HEK293 (cell line): ENCODE measurements around the gene RNASET2.

Experiments
- GLIS2 ChIP-seq: fragments of 450-650 bp; formaldehyde crosslinking; IDR thresholded peaks from 2 replicates; pipeline ENCODE4 v1.5.1; 2016; ENCODE audit warnings: missing biosample characterization, missing genetic modification characterization
- HOXD13 ChIP-seq: sonication (generic); formaldehyde crosslinking; IDR thresholded peaks from 2 replicates; pipeline ENCODE4 v1.8.0; 2022; ENCODE audit warnings: missing genetic modification reagents, borderline replicate concordance
- KLF16 ChIP-seq: fragments of 450-650 bp; formaldehyde crosslinking; IDR thresholded peaks from 2 replicates; pipeline ENCODE4 v1.5.1; 2017; ENCODE audit warnings: missing biosample characterization, missing genetic modification characterization
- OVOL3 ChIP-seq: fragments of 450-650 bp; formaldehyde crosslinking; IDR thresholded peaks from 2 replicates; pipeline ENCODE4 v1.5.1; 2016; ENCODE audit warnings: missing biosample characterization, missing genetic modification characterization
- SP2 ChIP-seq: fragments of 450-650 bp; formaldehyde crosslinking; IDR thresholded peaks from 2 replicates; pipeline ENCODE4 v1.5.1; 2016; ENCODE audit warnings: missing biosample characterization, missing genetic modification characterization
- TCF7L2 ChIP-seq: IDR thresholded peaks from 2 replicates; pipeline ENCODE4 v1.6.1; 2011; ENCODE audit warnings: low read depth, mild to moderate bottlenecking, inconsistent platforms, low read length, moderate library complexity, borderline replicate concordance
- YY1 ChIP-seq: fragments of 450-650 bp; formaldehyde crosslinking; IDR thresholded peaks from 2 replicates; pipeline ENCODE4 v1.5.1; 2018; ENCODE audit warnings: missing biosample characterization, missing genetic modification characterization
- ZBTB17 ChIP-seq: fragments of 450-650 bp; formaldehyde crosslinking; IDR thresholded peaks from 2 replicates; pipeline ENCODE4 v1.5.1; 2016; ENCODE audit warnings: missing biosample characterization, missing genetic modification characterization
- ZBTB20 ChIP-seq: fragments of 450-650 bp; formaldehyde crosslinking; IDR thresholded peaks from 2 replicates; pipeline ENCODE4 v1.5.1; 2016; ENCODE audit warnings: missing biosample characterization, missing genetic modification characterization
- ZEB2 ChIP-seq: fragments of 450-650 bp; formaldehyde crosslinking; IDR thresholded peaks from 2 replicates; pipeline ENCODE4 v1.5.1; 2016; ENCODE audit warnings: missing biosample characterization, missing genetic modification characterization
- ZFHX2 ChIP-seq: fragments of 450-650 bp; formaldehyde crosslinking; conservative IDR thresholded peaks from 2 replicates; pipeline ENCODE4 v1.5.1; 2016; ENCODE audit warnings: missing biosample characterization, missing genetic modification characterization
- ZIC2 ChIP-seq: fragments of 450-650 bp; formaldehyde crosslinking; IDR thresholded peaks from 2 replicates; pipeline ENCODE4 v1.5.1; 2016; ENCODE audit warnings: missing biosample characterization, missing genetic modification characterization
- ZNF16 ChIP-seq: fragments of 450-650 bp; formaldehyde crosslinking; IDR thresholded peaks from 2 replicates; pipeline ENCODE4 v1.5.1; 2016; ENCODE audit warnings: low read depth, missing biosample characterization, missing genetic modification characterization
- ZNF2 ChIP-seq: fragments of 450-650 bp; formaldehyde crosslinking; IDR thresholded peaks from 2 replicates; pipeline ENCODE4 v1.5.1; 2016; ENCODE audit warnings: missing biosample characterization, missing genetic modification characterization
- ZNF324 ChIP-seq: fragments of 450-650 bp; formaldehyde crosslinking; IDR thresholded peaks from 2 replicates; pipeline ENCODE4 v1.5.1; 2016; ENCODE audit warnings: missing biosample characterization, missing genetic modification characterization
- ZNF423 ChIP-seq: fragments of 450-650 bp; formaldehyde crosslinking; IDR thresholded peaks from 2 replicates; pipeline ENCODE4 v1.5.1; 2016; ENCODE audit warnings: missing biosample characterization, missing genetic modification characterization
- ZNF501 ChIP-seq: fragments of 450-650 bp; formaldehyde crosslinking; IDR thresholded peaks from 2 replicates; pipeline ENCODE4 v1.5.1; 2016; ENCODE audit warnings: missing biosample characterization, missing genetic modification characterization
- ZNF571 ChIP-seq: fragments of 450-650 bp; formaldehyde crosslinking; IDR thresholded peaks from 2 replicates; pipeline ENCODE4 v1.5.0; 2017; ENCODE audit warnings: missing biosample characterization, missing genetic modification characterization
- ZNF660 ChIP-seq: fragments of 450-650 bp; IDR thresholded peaks from 2 replicates; pipeline ENCODE4 v1.5.1; 2018; ENCODE audit warnings: missing biosample characterization, mild to moderate bottlenecking, missing genetic modification characterization
- ZSCAN23 ChIP-seq: fragments of 450-650 bp; formaldehyde crosslinking; IDR thresholded peaks from 2 replicates; pipeline ENCODE4 v1.5.1; 2016; ENCODE audit warnings: missing biosample characterization, missing genetic modification characterization
- TF ChIP-seq, protein P1 (sequence below): fragments of 450-650 bp; formaldehyde crosslinking; IDR thresholded peaks from 2 replicates; pipeline ENCODE4 v1.5.1; 2016; ENCODE audit warnings: missing biosample characterization, missing genetic modification characterization
- TF ChIP-seq, protein P2 (sequence below): sonication (generic); formaldehyde crosslinking; IDR thresholded peaks from 2 replicates; pipeline ENCODE4 v1.8.1; 2022; ENCODE audit warnings: mild to moderate bottlenecking, moderate library complexity, missing genetic modification reagents
- TF ChIP-seq, protein P3 (sequence below): fragments of 450-650 bp; formaldehyde crosslinking; IDR thresholded peaks from 2 replicates; pipeline ENCODE4 v1.5.1; 2017; ENCODE audit warnings: missing biosample characterization, missing genetic modification characterization
- TF ChIP-seq, protein P4 (sequence below): fragments of 450-650 bp; formaldehyde crosslinking; IDR thresholded peaks from 2 replicates; pipeline ENCODE4 v1.5.1; 2016; ENCODE audit warnings: missing biosample characterization, missing genetic modification characterization
- TF ChIP-seq, protein P5 (sequence below): fragments of 450-650 bp; formaldehyde crosslinking; IDR thresholded peaks from 2 replicates; pipeline ENCODE4 v1.5.1; 2016; ENCODE audit warnings: missing biosample characterization, missing genetic modification characterization
- TF ChIP-seq, protein P6 (sequence below): fragments of 450-650 bp; formaldehyde crosslinking; optimal IDR thresholded peaks from 2 replicates; pipeline ENCODE3; 2016; ENCODE audit warnings: missing biosample characterization, mild to moderate bottlenecking, missing genetic modification characterization
- TF ChIP-seq, protein P7 (sequence below): fragments of 450-650 bp; formaldehyde crosslinking; IDR thresholded peaks from 2 replicates; pipeline ENCODE4; 2016; ENCODE audit warnings: missing biosample characterization, missing genetic modification characterization

RNASET2 gene

DNA sequence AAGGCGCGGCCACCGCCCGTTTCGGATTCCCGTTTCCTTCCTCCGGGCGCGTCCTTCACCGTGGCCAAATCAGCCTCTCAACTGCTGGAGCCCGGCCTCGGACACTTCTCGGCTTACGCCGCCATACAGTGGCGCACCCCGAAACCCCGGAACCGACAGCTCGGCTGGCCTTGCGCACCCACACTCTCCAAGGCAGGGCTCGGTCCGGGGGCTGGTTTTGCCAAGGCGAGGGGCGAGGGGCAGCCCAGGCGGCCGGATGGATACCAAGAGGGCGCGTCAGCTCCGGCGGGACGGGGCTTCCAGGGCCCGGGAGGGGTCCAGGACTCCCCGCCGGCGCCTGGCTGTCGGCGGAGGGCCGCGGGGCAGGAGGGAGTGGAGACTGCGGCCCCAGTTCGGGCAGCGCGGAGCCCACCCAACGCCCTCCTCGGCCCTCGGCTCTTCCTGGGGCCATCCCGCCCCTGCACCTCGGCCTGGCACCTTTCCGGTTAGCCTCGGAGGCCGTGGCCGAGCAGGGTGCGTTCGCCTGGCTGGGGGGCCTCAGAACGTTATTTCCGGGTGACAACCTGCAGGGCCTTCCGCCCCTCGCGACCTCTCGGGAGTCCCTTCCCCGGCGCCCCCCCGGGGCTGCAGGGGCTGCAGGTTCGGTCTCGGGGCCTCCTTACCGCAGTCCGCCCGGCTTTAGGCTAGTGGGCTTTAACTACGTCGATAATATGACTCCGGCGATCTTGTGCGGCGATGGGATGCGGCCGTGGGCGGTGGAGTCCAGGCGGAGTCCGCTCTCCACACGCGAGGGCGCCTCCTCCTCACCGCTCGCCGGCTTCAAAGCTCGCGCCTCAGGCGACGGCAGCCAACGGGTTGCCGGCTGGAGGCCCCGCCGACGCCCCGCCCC, 42.1 kb upstream of the RNASET2 start (continued):
- TF ChIP-seq, protein P1, sequence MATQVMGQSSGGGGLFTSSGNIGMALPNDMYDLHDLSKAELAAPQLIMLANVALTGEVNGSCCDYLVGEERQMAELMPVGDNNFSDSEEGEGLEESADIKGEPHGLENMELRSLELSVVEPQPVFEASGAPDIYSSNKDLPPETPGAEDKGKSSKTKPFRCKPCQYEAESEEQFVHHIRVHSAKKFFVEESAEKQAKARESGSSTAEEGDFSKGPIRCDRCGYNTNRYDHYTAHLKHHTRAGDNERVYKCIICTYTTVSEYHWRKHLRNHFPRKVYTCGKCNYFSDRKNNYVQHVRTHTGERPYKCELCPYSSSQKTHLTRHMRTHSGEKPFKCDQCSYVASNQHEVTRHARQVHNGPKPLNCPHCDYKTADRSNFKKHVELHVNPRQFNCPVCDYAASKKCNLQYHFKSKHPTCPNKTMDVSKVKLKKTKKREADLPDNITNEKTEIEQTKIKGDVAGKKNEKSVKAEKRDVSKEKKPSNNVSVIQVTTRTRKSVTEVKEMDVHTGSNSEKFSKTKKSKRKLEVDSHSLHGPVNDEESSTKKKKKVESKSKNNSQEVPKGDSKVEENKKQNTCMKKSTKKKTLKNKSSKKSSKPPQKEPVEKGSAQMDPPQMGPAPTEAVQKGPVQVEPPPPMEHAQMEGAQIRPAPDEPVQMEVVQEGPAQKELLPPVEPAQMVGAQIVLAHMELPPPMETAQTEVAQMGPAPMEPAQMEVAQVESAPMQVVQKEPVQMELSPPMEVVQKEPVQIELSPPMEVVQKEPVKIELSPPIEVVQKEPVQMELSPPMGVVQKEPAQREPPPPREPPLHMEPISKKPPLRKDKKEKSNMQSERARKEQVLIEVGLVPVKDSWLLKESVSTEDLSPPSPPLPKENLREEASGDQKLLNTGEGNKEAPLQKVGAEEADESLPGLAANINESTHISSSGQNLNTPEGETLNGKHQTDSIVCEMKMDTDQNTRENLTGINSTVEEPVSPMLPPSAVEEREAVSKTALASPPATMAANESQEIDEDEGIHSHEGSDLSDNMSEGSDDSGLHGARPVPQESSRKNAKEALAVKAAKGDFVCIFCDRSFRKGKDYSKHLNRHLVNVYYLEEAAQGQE (tag by site-specific recombination), result peak; percentile 66; the same call in 1 of the 2 replicates
- peak; percentile 64; the same call in 1 of the 2 replicates for TF ChIP-seq ZBTB20
- 0 out of 2 replicates have a peak, but pooled peaks have one; percentile 30 for TF ChIP-seq ZNF2 (tag by site-specific recombination)
- TF ChIP-seq, protein P2, sequence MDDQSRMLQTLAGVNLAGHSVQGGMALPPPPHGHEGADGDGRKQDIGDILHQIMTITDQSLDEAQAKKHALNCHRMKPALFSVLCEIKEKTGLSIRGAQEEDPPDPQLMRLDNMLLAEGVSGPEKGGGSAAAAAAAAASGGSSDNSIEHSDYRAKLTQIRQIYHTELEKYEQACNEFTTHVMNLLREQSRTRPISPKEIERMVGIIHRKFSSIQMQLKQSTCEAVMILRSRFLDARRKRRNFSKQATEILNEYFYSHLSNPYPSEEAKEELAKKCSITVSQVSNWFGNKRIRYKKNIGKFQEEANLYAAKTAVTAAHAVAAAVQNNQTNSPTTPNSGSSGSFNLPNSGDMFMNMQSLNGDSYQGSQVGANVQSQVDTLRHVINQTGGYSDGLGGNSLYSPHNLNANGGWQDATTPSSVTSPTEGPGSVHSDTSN (CRISPR knock-in tag), result peak; percentile 66; the same call in 1 of the 2 replicates
- TF ChIP-seq ZIC2 (tag by site-specific recombination), result peak; percentile 79
- TF ChIP-seq GLIS2, result peak; percentile 95
- TF ChIP-seq, protein P3, sequence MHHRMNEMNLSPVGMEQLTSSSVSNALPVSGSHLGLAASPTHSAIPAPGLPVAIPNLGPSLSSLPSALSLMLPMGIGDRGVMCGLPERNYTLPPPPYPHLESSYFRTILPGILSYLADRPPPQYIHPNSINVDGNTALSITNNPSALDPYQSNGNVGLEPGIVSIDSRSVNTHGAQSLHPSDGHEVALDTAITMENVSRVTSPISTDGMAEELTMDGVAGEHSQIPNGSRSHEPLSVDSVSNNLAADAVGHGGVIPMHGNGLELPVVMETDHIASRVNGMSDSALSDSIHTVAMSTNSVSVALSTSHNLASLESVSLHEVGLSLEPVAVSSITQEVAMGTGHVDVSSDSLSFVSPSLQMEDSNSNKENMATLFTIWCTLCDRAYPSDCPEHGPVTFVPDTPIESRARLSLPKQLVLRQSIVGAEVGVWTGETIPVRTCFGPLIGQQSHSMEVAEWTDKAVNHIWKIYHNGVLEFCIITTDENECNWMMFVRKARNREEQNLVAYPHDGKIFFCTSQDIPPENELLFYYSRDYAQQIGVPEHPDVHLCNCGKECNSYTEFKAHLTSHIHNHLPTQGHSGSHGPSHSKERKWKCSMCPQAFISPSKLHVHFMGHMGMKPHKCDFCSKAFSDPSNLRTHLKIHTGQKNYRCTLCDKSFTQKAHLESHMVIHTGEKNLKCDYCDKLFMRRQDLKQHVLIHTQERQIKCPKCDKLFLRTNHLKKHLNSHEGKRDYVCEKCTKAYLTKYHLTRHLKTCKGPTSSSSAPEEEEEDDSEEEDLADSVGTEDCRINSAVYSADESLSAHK (tag by site-specific recombination), result 0 out of 2 replicates have a peak, but pooled peaks have one; percentile 17
- TF ChIP-seq ZNF324 (tag by site-specific recombination), result 0 out of 2 replicates have a peak, but pooled peaks have one; percentile 57
- peak; percentile 42 for TF ChIP-seq SP2 (tag by site-specific recombination)
- peak; percentile 89 for TF ChIP-seq ZFHX2 (tag by site-specific recombination)
- peak; percentile 80; the same call in 1 of the 2 replicates for TF ChIP-seq TCF7L2
- no peak for TF ChIP-seq ZNF16 (tag by site-specific recombination)
- no peak for TF ChIP-seq ZSCAN23 (tag by site-specific recombination)
- peak; percentile 19; the same call in 1 of the 2 replicates for TF ChIP-seq YY1
- TF ChIP-seq, protein P4, sequence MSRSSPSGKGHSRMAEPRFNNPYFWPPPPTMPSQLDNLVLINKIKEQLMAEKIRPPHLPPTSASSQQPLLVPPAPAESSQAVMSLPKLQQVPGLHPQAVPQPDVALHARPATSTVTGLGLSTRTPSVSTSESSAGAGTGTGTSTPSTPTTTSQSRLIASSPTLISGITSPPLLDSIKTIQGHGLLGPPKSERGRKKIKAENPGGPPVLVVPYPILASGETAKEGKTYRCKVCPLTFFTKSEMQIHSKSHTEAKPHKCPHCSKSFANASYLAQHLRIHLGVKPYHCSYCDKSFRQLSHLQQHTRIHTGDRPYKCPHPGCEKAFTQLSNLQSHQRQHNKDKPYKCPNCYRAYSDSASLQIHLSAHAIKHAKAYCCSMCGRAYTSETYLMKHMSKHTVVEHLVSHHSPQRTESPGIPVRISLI (tag by site-specific recombination), result no peak
- 0 out of 2 replicates have a peak, but pooled peaks have one; percentile 20 for TF ChIP-seq ZNF423 (tag by site-specific recombination)
- peak; percentile 26 for TF ChIP-seq ZEB2 (tag by site-specific recombination)
- TF ChIP-seq ZNF501 (tag by site-specific recombination), result peak; percentile 69; the same call in 1 of the 2 replicates
- peak; percentile 13; the same call in 1 of the 2 replicates for TF ChIP-seq ZNF660 (tag by site-specific recombination)
- TF ChIP-seq OVOL3 (tag by site-specific recombination), result no peak
- peak; percentile 25 for TF ChIP-seq ZBTB17 (tag by site-specific recombination)
- TF ChIP-seq, protein P5, sequence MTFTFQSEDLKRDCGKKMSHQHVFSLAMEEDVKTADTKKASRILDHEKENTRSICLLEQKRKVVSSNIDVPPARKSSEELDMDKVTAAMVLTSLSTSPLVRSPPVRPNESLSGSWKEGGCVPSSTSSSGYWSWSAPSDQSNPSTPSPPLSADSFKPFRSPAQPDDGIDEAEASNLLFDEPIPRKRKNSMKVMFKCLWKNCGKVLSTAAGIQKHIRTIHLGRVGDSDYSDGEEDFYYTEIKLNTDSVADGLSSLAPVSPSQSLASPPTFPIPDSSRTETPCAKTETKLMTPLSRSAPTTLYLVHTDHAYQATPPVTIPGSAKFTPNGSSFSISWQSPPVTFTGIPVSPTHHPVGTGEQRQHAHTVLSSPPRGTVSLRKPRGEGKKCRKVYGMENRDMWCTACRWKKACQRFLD (tag by site-specific recombination), result peak; percentile 54; the same call in 1 of the 2 replicates
- TF ChIP-seq HOXD13 (CRISPR knock-in tag), result 0 out of 2 replicates have a peak, but pooled peaks have one; percentile 29
- TF ChIP-seq KLF16 (tag by site-specific recombination), result peak; percentile 66; the same call in 1 of the 2 replicates
- TF ChIP-seq, protein P6, sequence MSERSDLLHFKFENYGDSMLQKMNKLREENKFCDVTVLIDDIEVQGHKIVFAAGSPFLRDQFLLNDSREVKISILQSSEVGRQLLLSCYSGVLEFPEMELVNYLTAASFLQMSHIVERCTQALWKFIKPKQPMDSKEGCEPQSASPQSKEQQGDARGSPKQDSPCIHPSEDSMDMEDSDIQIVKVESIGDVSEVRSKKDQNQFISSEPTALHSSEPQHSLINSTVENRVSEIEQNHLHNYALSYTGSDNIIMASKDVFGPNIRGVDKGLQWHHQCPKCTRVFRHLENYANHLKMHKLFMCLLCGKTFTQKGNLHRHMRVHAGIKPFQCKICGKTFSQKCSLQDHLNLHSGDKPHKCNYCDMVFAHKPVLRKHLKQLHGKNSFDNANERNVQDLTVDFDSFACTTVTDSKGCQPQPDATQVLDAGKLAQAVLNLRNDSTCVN (tag by site-specific recombination), result peak; percentile 44
- TF ChIP-seq ZNF571 (tag by site-specific recombination), result no peak
- TF ChIP-seq, protein P7, sequence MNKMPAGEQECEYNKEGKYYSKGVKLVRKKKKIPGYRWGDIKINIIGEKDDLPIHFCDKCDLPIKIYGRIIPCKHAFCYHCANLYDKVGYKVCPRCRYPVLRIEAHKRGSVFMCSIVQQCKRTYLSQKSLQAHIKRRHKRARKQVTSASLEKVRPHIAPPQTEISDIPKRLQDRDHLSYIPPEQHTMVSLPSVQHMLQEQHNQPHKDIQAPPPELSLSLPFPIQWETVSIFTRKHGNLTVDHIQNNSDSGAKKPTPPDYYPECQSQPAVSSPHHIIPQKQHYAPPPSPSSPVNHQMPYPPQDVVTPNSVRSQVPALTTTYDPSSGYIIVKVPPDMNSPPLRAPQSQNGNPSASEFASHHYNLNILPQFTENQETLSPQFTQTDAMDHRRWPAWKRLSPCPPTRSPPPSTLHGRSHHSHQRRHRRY (tag by site-specific recombination), result no peak
